Measurements from ENCODE around the gene SCLT1.

The SCLT1 gene

DNA sequence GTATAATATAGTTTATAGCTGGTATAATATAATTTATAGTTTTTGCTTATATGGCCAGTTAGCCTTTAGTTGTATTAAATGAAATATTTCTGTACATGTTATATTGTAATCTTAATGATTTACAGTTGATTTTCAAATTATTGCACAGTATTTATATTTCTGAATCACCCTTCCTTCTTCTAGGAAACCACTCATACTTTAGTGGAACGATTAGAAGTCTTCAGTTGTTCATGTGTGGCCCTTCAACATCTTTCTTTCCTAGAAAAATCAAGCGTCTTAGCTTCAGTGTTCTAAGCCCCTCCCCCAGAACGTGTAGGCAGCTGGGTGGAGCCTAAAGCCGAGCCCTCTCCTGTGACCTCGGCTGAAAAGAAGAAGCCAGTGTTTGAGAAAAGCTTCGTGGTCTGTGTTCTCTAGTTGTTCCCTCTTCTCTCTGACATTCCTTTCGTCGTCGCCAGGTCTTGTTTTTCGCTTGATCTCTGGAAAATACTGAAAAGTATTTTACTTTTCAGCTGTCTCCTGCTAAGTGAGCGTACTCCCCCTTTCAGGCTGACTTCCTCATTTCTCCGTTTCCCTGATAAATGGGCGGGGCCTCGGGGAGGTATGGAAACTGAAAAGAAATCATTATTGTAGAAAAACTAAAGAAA, 2.6 kb upstream of the SCLT1 start, which contains the start of gene C4orf33:
Gene C4orf33 (plus strand): TSS at position 342 of the 644 bp plus-strand sequence. CDS start 6,459 bp downstream, outside the sequence.
- peak within 1 kb of the TSS; percentile 61 for H3K4me3 ChIP-seq (ENCODE audit: low read depth, low read length)
- TF ChIP-seq, protein P1, sequence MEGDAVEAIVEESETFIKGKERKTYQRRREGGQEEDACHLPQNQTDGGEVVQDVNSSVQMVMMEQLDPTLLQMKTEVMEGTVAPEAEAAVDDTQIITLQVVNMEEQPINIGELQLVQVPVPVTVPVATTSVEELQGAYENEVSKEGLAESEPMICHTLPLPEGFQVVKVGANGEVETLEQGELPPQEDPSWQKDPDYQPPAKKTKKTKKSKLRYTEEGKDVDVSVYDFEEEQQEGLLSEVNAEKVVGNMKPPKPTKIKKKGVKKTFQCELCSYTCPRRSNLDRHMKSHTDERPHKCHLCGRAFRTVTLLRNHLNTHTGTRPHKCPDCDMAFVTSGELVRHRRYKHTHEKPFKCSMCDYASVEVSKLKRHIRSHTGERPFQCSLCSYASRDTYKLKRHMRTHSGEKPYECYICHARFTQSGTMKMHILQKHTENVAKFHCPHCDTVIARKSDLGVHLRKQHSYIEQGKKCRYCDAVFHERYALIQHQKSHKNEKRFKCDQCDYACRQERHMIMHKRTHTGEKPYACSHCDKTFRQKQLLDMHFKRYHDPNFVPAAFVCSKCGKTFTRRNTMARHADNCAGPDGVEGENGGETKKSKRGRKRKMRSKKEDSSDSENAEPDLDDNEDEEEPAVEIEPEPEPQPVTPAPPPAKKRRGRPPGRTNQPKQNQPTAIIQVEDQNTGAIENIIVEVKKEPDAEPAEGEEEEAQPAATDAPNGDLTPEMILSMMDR (conservative IDR thresholded peaks at IDR 0.05; ENCODE audit: low read depth, low read length): no peak
- peak; percentile 84 for DNase-seq (ENCODE audit: low read depth)

DNA sequence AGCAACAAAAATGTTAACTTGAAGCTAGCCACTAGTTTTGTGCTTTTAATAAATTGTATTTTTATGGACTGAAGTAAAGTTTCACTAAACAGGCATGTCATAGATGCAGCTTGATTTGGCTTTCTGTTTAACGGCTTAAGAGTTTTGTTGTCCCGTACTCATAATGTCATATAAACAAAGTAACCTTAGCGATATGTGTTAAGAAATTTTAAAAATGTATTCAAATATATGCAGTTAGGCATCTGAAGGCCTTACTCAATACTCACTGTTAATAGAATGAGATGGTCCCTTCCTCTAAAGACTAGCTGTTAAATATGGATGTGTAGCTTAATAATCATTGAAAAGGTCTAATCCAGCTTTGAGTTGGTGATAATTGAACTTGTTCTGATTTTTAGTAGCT, 1.0 kb upstream of the SCLT1 start:
- no peak for DNase-seq (ENCODE audit: low read depth)
- TF ChIP-seq, protein P1 (conservative IDR thresholded peaks at IDR 0.05; ENCODE audit: low read depth, low read length): no peak
- no peak overlapping the region for H3K4me3 ChIP-seq (ENCODE audit: low read depth, low read length)

DNA sequence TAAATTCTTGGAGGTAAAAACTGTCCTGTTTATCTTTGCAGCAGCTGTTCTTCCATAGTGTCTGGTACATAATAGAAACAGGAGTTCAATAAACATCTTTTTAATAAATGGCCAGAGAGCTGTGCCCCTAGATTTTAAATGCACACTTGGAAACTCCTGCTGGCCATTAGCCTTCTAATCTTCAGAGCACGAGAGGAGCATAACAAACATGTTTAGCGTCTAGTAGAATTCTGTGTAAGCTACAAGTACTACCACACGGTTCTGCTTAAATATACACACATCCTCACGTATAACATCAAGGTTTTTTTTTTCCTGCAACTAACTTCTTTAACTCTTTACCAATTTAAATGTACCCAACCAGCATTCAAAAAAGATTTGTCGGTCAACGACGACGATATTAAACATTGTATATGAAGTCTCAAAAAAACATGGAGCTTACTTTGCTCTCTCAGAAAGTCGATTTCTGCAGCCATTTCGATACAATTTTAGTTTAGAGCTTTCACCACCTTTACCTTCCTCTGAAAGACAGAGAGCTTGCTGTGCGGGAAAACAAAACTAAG, 628 bp downstream of the SCLT1 start:
- H3K4me3 ChIP-seq (ENCODE audit: low read depth, low read length): peak overlapping the region; percentile 88
- TF ChIP-seq, protein P1 (conservative IDR thresholded peaks at IDR 0.05; ENCODE audit: low read depth, low read length): no peak
- peak; percentile 36 for DNase-seq (ENCODE audit: low read depth)

DNA sequence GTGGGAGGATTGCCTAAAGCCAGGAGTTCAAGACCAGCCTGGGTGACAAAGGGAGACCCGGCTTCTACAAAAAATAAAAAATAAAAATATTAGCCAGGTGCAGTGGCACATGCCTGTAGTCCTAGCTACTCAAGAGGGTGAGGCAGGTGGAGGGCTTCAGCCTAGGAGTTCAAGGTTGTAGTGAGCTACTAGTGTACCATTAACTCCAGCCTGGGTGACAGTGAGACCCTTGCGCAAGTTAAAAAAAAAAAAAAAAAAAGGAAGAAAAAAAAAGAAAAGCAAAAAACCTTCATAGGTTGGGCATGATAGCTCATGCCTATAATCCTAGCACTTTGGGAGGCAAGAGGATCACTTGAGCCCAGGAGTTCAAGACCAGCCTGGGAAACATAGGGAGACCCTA, 5.8 kb downstream of the SCLT1 start:
- no peak for DNase-seq (ENCODE audit: low read depth)
- TF ChIP-seq, protein P1 (conservative IDR thresholded peaks at IDR 0.05; ENCODE audit: low read depth, low read length): no peak
- no peak overlapping the region for H3K4me3 ChIP-seq (ENCODE audit: low read depth, low read length)

DNA sequence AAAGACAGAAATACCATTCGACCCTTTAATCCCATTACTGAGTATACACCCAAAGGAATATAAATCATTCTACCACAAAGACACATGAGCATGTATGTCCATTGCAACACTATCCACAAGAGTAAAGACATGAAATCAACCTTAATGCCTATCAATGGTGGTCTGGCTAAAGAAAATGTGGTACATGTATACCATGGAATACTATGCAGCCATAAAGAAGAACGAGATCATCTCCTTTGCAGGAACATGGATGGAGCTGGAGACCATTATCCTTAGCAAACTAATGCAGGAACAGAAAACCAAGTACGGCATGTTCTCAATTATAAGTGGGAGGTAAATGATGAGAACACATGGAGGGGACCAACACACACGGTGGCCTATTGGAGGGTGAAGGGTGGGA, 7.9 kb downstream of the SCLT1 start:
- TF ChIP-seq, protein P1 (conservative IDR thresholded peaks at IDR 0.05; ENCODE audit: low read depth, low read length): no peak
- no peak for DNase-seq (ENCODE audit: low read depth)

DNA sequence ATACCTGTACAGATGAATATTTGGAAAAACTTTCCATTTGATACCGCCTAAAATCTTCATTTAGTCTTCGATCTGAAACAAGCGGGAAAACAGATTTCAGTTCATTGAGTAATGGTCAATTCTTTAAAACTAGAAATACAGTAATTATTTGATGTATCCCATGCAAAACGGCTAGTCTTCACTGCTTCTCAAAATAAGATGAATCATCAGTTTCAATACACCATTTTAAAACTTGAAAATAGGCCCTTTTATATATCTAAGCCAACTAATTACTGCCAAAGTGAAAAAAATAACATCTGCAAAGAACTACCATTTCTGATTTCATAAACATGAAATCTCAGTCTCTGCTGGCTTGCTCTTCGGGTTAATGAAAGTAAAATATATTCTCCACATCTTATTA, 11.0 kb downstream of the SCLT1 start:
- TF ChIP-seq, protein P1 (conservative IDR thresholded peaks at IDR 0.05; ENCODE audit: low read depth, low read length): no peak
- H3K4me3 ChIP-seq (ENCODE audit: low read depth, low read length): no peak overlapping the region

More for the DNA sequence above, 7.9 kb downstream of the SCLT1 start:
- no peak overlapping the region for H3K4me3 ChIP-seq (ENCODE audit: low read depth, low read length)

DNA sequence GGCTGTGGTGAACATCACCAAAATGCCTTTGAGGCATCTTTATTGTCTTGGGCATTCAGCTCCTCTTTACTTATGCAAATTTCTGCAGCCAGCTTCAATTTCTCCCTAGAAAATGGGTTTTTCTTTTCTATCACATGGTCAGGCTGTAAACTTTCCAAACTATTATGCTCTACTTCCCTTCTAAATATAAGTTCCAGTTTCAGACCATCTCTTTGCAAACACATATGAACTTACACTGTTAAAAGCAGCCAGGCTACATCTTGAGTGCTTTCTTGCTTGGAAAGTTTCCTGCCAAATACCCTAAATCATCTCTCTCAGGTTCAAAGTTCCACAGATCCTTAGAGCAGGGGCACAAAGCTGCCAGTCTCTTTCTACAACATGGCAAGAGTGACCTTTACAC, 13.2 kb downstream of the SCLT1 start:
- no peak for DNase-seq (ENCODE audit: low read depth)
- TF ChIP-seq, protein P1 (conservative IDR thresholded peaks at IDR 0.05; ENCODE audit: low read depth, low read length): no peak
- no peak overlapping the region for H3K4me3 ChIP-seq (ENCODE audit: low read depth, low read length)

More for the DNA sequence above, 11.0 kb downstream of the SCLT1 start:
- DNase-seq (ENCODE audit: low read depth): no peak
